HEK293 (cell line): ENCODE results near the gene SLC5A11.

ENCODE experiments used
- CTCF ChIA-PET: fragments of 350-600 bp; formaldehyde crosslinking; extraction: SDS; loops from one replicate; lab custom pipeline; 2021; ENCODE audit warnings: antibody characterized with exemption; lab: Yijun Ruan, JAX
- POLR2A ChIA-PET: fragments of 300-600 bp; formaldehyde crosslinking; extraction: SDS; loops from one replicate; lab custom pipeline; 2020; ENCODE audit warnings: antibody characterized with exemption, inconsistent platforms; lab: Yijun Ruan, JAX
- H3K27ac ChIP-seq: fragments of 200-500 bp; sonication (Bioruptor generic); 2 replicates; pipeline ENCODE4 v1.5.1; 2014; ENCODE audit warnings: low read depth, low read length, control low read depth, inconsistent platforms; ENCODE audit errors: extremely low read depth
- H3K36me3 ChIP-seq, 2 experiments: fragments of 200-500 bp in 1 of 2; sonication (Bioruptor generic) in 1 of 2; 1 replicate in 1 of 2; 2 replicates in 1 of 2; pipeline ENCODE4 v1.5.1; 2014 to 2017; ENCODE audit warnings: inconsistent platforms in 2 of 2, low read length in 2 of 2; ENCODE audit not compliant: control insufficient read depth in 2 of 2, insufficient read depth in 1 of 2
- H3K4me1 ChIP-seq: fragments of 200-500 bp; sonication (Bioruptor generic); 2 replicates; pipeline ENCODE4 v1.5.1; 2014; ENCODE audit warnings: mild to moderate bottlenecking, low read length, inconsistent platforms; ENCODE audit not compliant: control insufficient read depth, insufficient read depth
- H3K4me3 ChIP-seq: 2 replicates; pipeline ENCODE4 v1.5.1; 2011; ENCODE audit warnings: low read depth, mild to moderate bottlenecking, control low read depth, low read length, moderate library complexity
- H3K9me3 ChIP-seq: fragments of 200-500 bp; sonication (Bioruptor generic); 2 replicates; pipeline ENCODE4 v1.5.1; 2014; ENCODE audit warnings: low read depth, low read length, inconsistent platforms; ENCODE audit not compliant: control insufficient read depth, insufficient read depth
- FEZF1 ChIP-seq: fragments of 450-650 bp; formaldehyde crosslinking; IDR thresholded peaks from 2 replicates; pipeline ENCODE4 v1.5.1; 2016; ENCODE audit warnings: missing biosample characterization, missing genetic modification characterization
- KLF17 ChIP-seq: fragments of 450-650 bp; formaldehyde crosslinking; IDR thresholded peaks from 2 replicates; pipeline ENCODE4 v1.5.1; 2016; ENCODE audit warnings: missing biosample characterization, missing genetic modification characterization
- SP2 ChIP-seq: fragments of 450-650 bp; formaldehyde crosslinking; IDR thresholded peaks from 2 replicates; pipeline ENCODE4 v1.5.1; 2016; ENCODE audit warnings: missing biosample characterization, missing genetic modification characterization
- SP3 ChIP-seq: fragments of 450-650 bp; formaldehyde crosslinking; IDR thresholded peaks from 2 replicates; pipeline ENCODE4 v1.5.1; 2016; ENCODE audit warnings: missing biosample characterization, missing genetic modification characterization
- TRIM28 ChIP-seq: IDR thresholded peaks from 2 replicates; pipeline ENCODE4 v1.6.1; 2011; ENCODE audit warnings: low read length, control low read depth, borderline replicate concordance
- ZBTB26 ChIP-seq: fragments of 450-650 bp; formaldehyde crosslinking; optimal IDR thresholded peaks from 2 replicates; pipeline ENCODE3; 2016; ENCODE audit warnings: missing biosample characterization, mild to moderate bottlenecking, missing genetic modification characterization
- ZNF146 ChIP-seq: fragments of 450-650 bp; formaldehyde crosslinking; IDR thresholded peaks from 2 replicates; pipeline ENCODE4 v1.5.1; 2016; ENCODE audit warnings: missing biosample characterization, missing genetic modification characterization
- ZNF157 ChIP-seq: fragments of 450-650 bp; formaldehyde crosslinking; IDR thresholded peaks from 2 replicates; pipeline ENCODE4 v1.5.1; 2016; ENCODE audit warnings: missing biosample characterization, missing genetic modification characterization
- ZNF174 ChIP-seq: fragments of 450-650 bp; formaldehyde crosslinking; IDR thresholded peaks from 2 replicates; pipeline ENCODE4 v1.5.0; 2017; ENCODE audit warnings: missing biosample characterization, mild to moderate bottlenecking, missing genetic modification characterization
- ZNF184 ChIP-seq: fragments of 450-650 bp; IDR thresholded peaks from 2 replicates; pipeline ENCODE4 v1.5.1; 2018; ENCODE audit warnings: missing biosample characterization, mild to moderate bottlenecking, missing genetic modification characterization
- ZNF221 ChIP-seq: fragments of 450-650 bp; formaldehyde crosslinking; IDR thresholded peaks from 2 replicates; pipeline ENCODE4 v1.5.1; 2017; ENCODE audit warnings: missing biosample characterization, missing genetic modification characterization, borderline replicate concordance
- ZNF335 ChIP-seq: fragments of 450-650 bp; formaldehyde crosslinking; conservative IDR thresholded peaks from 2 replicates; pipeline ENCODE4 v1.5.1; 2016; ENCODE audit warnings: missing biosample characterization, missing genetic modification characterization
- ZNF354C ChIP-seq: fragments of 450-650 bp; formaldehyde crosslinking; IDR thresholded peaks from 2 replicates; pipeline ENCODE4 v1.5.1; 2016; ENCODE audit warnings: missing biosample characterization, missing genetic modification characterization, low read depth, borderline replicate concordance
- ZNF362 ChIP-seq: fragments of 450-650 bp; formaldehyde crosslinking; IDR thresholded peaks from 2 replicates; pipeline ENCODE4 v1.5.1; 2016; ENCODE audit warnings: missing biosample characterization, missing genetic modification characterization
- ZNF398 ChIP-seq: fragments of 450-650 bp; formaldehyde crosslinking; IDR thresholded peaks from 2 replicates; pipeline ENCODE4 v1.5.1; 2017; ENCODE audit warnings: missing biosample characterization, missing genetic modification characterization
- ZNF48 ChIP-seq: fragments of 450-650 bp; formaldehyde crosslinking; IDR thresholded peaks from 2 replicates; pipeline ENCODE4 v1.5.1; 2016; ENCODE audit warnings: missing biosample characterization, missing genetic modification characterization
- ZNF510 ChIP-seq: fragments of 450-650 bp; formaldehyde crosslinking; IDR thresholded peaks from 2 replicates; pipeline ENCODE4 v1.5.1; 2018; ENCODE audit warnings: mild to moderate bottlenecking, missing genetic modification characterization, missing biosample characterization; ENCODE audit not compliant: insufficient replicate concordance
- ZNF530 ChIP-seq: fragments of 450-650 bp; formaldehyde crosslinking; IDR thresholded peaks from 2 replicates; pipeline ENCODE4 v1.5.1; 2016; ENCODE audit warnings: low read depth, missing biosample characterization, missing genetic modification characterization
- ZNF596 ChIP-seq: fragments of 450-650 bp; IDR thresholded peaks from 2 replicates; pipeline ENCODE4 v1.5.0; 2018; ENCODE audit warnings: missing biosample characterization, mild to moderate bottlenecking, missing genetic modification characterization, moderate library complexity
- ZNF639 ChIP-seq: fragments of 450-650 bp; formaldehyde crosslinking; IDR thresholded peaks from 2 replicates; pipeline ENCODE4 v1.5.1; 2016; ENCODE audit warnings: missing biosample characterization, missing genetic modification characterization
- ZSCAN30 ChIP-seq: fragments of 450-650 bp; IDR thresholded peaks from 2 replicates; pipeline ENCODE4 v1.5.1; 2018; ENCODE audit warnings: missing biosample characterization, mild to moderate bottlenecking, missing genetic modification characterization, moderate library complexity
- ZXDB ChIP-seq: fragments of 450-650 bp; formaldehyde crosslinking; IDR thresholded peaks from 2 replicates; pipeline ENCODE4 v1.5.1; 2016; ENCODE audit warnings: missing biosample characterization, missing genetic modification characterization

Gene SLC5A11

GRCh38 chr16:24943471-24943870, 97.7 kb downstream of the SLC5A11 start:
- CTCF ChIA-PET, result no interaction called here
- peaks cover 25 to 76% of the 10 kb centered on the region in 2 experiments for H3K36me3 ChIP-seq

GRCh38 chr16:24944206-24944605, 98.4 kb downstream of the SLC5A11 start:
- no peak overlapping the region for H3K4me3 ChIP-seq
- POLR2A ChIA-PET, result no interaction called here
- H3K27ac ChIP-seq, result no peak overlapping the region
- CTCF ChIA-PET, result interaction anchor here (0.6 kb wide), 1 partner anchor 71 kb away, joined by 3 read pairs; the partner anchor contains the start of gene ARHGAP17
- H3K36me3 ChIP-seq, result peaks cover 23 to 75% of the 10 kb centered on the region in 2 experiments
- TF ChIP-seq TRIM28, result no peak
- TF ChIP-seq ZNF221 (tag by site-specific recombination), result no peak
- TF ChIP-seq ZNF48, result no peak
- no peak for TF ChIP-seq SP3 (tag by site-specific recombination)
- H3K9me3 ChIP-seq, result no peaks in the 10 kb centered on the region
- no peaks in the 10 kb centered on the region for H3K4me1 ChIP-seq

More at GRCh38 chr16:24943471-24943870, 97.7 kb downstream of the SLC5A11 start:
- POLR2A ChIA-PET, result no interaction called here
- Histone ChIP-seq H3K4me3 (no peak overlapping the region), H3K27ac (no peak overlapping the region), H3K4me1 (no peaks in the 10 kb centered on the region), H3K9me3 (no peaks in the 10 kb centered on the region)
- no peak for TF ChIP-seq ZBTB26
- no peak for TF ChIP-seq ZNF174 (tag by site-specific recombination)
- TF ChIP-seq ZNF398, result no peak
- no peak for TF ChIP-seq ZNF639
- TF ChIP-seq SP3 (tag by site-specific recombination), result no peak
- no peak for TF ChIP-seq FEZF1 (tag by site-specific recombination)
- no peak for TF ChIP-seq ZSCAN30
- TF ChIP-seq ZNF146 (tag by site-specific recombination), result no peak
- TF ChIP-seq ZNF596 (tag by site-specific recombination), result no peak
- no peak for TF ChIP-seq ZNF335 (tag by site-specific recombination)
- no peak for TF ChIP-seq ZNF184 (tag by site-specific recombination)
- no peak for TF ChIP-seq ZNF354C (tag by site-specific recombination)
- no peak for TF ChIP-seq SP2 (tag by site-specific recombination)
- TF ChIP-seq ZNF362, result no peak
- TF ChIP-seq ZNF510 (tag by site-specific recombination), result no peak
- TF ChIP-seq ZNF530 (tag by site-specific recombination), result no peak
- TF ChIP-seq ZNF157 (tag by site-specific recombination), result no peak
- TF ChIP-seq ZXDB (tag by site-specific recombination), result no peak
- no peak for TF ChIP-seq KLF17 (tag by site-specific recombination)
